Measurements from ENCODE around the gene PKHD1.

GRCh38 chr6:51578362-51578761 is 509.1 kb downstream of the PKHD1 start:
- TF ChIP-seq CTCF (IDR thresholded peaks at IDR 0.05) = no peak
- no peak for TF ChIP-seq EZH2 (IDR thresholded peaks at IDR 0.05; ENCODE audit: borderline replicate concordance, insufficient read depth, low read depth, low read length, poor library complexity, severe bottlenecking)

Data from B cell (primary cell).